GM12878 (cell line): ENCODE measurements around the gene HES2. TPM values are rescaled to one million over a fixed set of nuclear protein-coding genes. Genes with fewer than 3 reads are reported as not detected.
"Not testable (repeated sequence)": the region's sequence is repeated elsewhere in the genome, so short reads cannot be mapped to it uniquely, and the experiment has no call there.

Source experiments
- ATAC-seq: fragments of 200-7000 bp; cut with Tn5 transposase; 3 replicates; pipeline ENCODE4 v1.9.1; 2020; ENCODE audit warnings: mild to moderate bottlenecking, moderate library complexity
- BruUV-seq: library from RNA; stranded (reverse); fragments of 400-500 nt; replicated peaks from 2 replicates; lab custom pipeline; 2021; lab: Mats Ljungman, UMichigan
- CTCF ChIA-PET: fragments of 300-600 bp; sonication (Branson Sonifier 250); formaldehyde crosslinking; extraction: SDS; loops from one replicate; lab custom pipeline; 2021; ENCODE audit warnings: inconsistent platforms; lab: Yijun Ruan, JAX
- POLR2A ChIA-PET: fragments of 350-600 bp; formaldehyde crosslinking; extraction: SDS; loops from one replicate; lab custom pipeline; 2021; ENCODE audit warnings: inconsistent platforms; lab: Charles Lee
- RAD21 ChIA-PET: fragments of 300-600 bp; sonication (Branson Sonifier 250); formaldehyde crosslinking; loops from one replicate; lab custom pipeline; 2023; ENCODE audit warnings: antibody characterized with exemption; ENCODE audit not compliant: unreplicated experiment; lab: Charles Lee
- SMC1A ChIA-PET: fragments of 300-600 bp; sonication (Branson Sonifier 250); formaldehyde crosslinking; loops from one replicate; lab custom pipeline; 2023; ENCODE audit not compliant: unreplicated experiment, uncharacterized antibody; lab: Charles Lee
- DNase-seq: peaks from one replicate; pipeline ENCODE4 v3.0.0-alpha.2; 2011; ENCODE audit warnings: low read depth, low spot score
- FAIRE-seq: peaks from 3 replicates; lab custom pipeline; 2011; peaks lifted over from hg19 to GRCh38; lab: Jason Lieb, UNC
- H2AFZ ChIP-seq: 2 replicates; pipeline ENCODE4 v1.6.0; 2011; ENCODE audit warnings: low read depth, low read length, control low read depth; ENCODE audit not compliant: control insufficient read depth
- H3K27ac ChIP-seq: 2 replicates; pipeline ENCODE4 v1.5.1; 2011; ENCODE audit warnings: control low read depth; ENCODE audit not compliant: control insufficient read depth, insufficient read depth
- H3K27me3 ChIP-seq, 2 experiments: replicated peaks in 1 of 2; 2 replicates each; pipeline versions ENCODE4 v1.6.0 to v1.6.1; 2011; ENCODE audit warnings: low read length in 1 of 2; ENCODE audit not compliant: control insufficient read depth in 2 of 2, insufficient read depth in 2 of 2
- H3K36me3 ChIP-seq, 2 experiments: 2 replicates each; pipeline ENCODE4 v1.5.1; 2011; ENCODE audit warnings: low read length in 1 of 2; ENCODE audit not compliant: control insufficient read depth in 2 of 2, insufficient read depth in 2 of 2
- H3K4me1 ChIP-seq: 2 replicates; pipeline ENCODE4 v1.6.1; 2011; ENCODE audit warnings: mild to moderate bottlenecking, low read length, moderate library complexity, mixed read lengths; ENCODE audit not compliant: control insufficient read depth, insufficient read depth
- H3K4me2 ChIP-seq: 2 replicates; pipeline ENCODE4 v1.6.0; 2011; ENCODE audit warnings: control low read depth; ENCODE audit not compliant: control insufficient read depth, insufficient read depth
- H3K4me3 ChIP-seq: fragments of 200-600 bp; sonication (generic); 2 replicates; pipeline ENCODE4 v1.5.1; 2016
- H3K79me2 ChIP-seq: 2 replicates; pipeline ENCODE4 v1.6.0; 2011; ENCODE audit warnings: low read length; ENCODE audit not compliant: control insufficient read depth, insufficient read depth
- H3K9ac ChIP-seq: 2 replicates; pipeline ENCODE4 v1.8.0; 2011; ENCODE audit warnings: low read length, control low read depth, mixed read lengths; ENCODE audit not compliant: control insufficient read depth, insufficient read depth
- H3K9me3 ChIP-seq: replicated peaks from 3 replicates; pipeline ENCODE4 v1.5.1; 2011; ENCODE audit warnings: mild to moderate bottlenecking, low read length; ENCODE audit not compliant: control insufficient read depth, insufficient read depth
- H4K20me1 ChIP-seq: 2 replicates; pipeline ENCODE4 v1.6.0; 2011; ENCODE audit not compliant: control insufficient read depth, insufficient read depth
- EZH2 ChIP-seq: IDR thresholded peaks from 2 replicates; pipeline ENCODE4 v1.6.1; 2012; ENCODE audit warnings: low read depth, mild to moderate bottlenecking, control low read depth, inconsistent platforms, low read length, borderline replicate concordance; ENCODE audit not compliant: control insufficient read depth
- FOXM1 ChIP-seq: IDR thresholded peaks from 2 replicates; pipeline ENCODE4 v1.6.1; 2012; ENCODE audit warnings: low read depth, mild to moderate bottlenecking, inconsistent platforms, low read length, moderate library complexity
- GABPA ChIP-seq: IDR thresholded peaks from 2 replicates; pipeline ENCODE4 v1.6.1; 2014; ENCODE audit warnings: antibody characterized with exemption, low read depth, mild to moderate bottlenecking, inconsistent platforms
- MYB ChIP-seq: fragments of 150-350 bp; IDR thresholded peaks from 2 replicates; pipeline ENCODE4 v1.6.1; 2014; ENCODE audit warnings: mild to moderate bottlenecking, low read depth, low read length, borderline replicate concordance
- NR2C1 ChIP-seq: fragments of 450-650 bp; IDR thresholded peaks from 2 replicates; pipeline ENCODE4 v1.6.1; 2017; ENCODE audit warnings: antibody characterized with exemption, mild to moderate bottlenecking, moderate library complexity
- RBBP5 ChIP-seq: fragments of 200-600 bp; sonication (generic); conservative IDR thresholded peaks from 2 replicates; pipeline ENCODE4 v1.6.1; 2016
- REST ChIP-seq: IDR thresholded peaks from 2 replicates; pipeline ENCODE4 v1.6.1; 2012; ENCODE audit warnings: mild to moderate bottlenecking, low read depth, low read length
- USF1 ChIP-seq: IDR thresholded peaks from 2 replicates; pipeline ENCODE4 v1.6.1; 2011; ENCODE audit warnings: borderline replicate concordance, low read depth, mild to moderate bottlenecking, moderate library complexity, mixed read lengths, low read length; ENCODE audit not compliant: insufficient read depth; ENCODE audit errors: extremely low read length
- YBX1 ChIP-seq: fragments of 450-650 bp; IDR thresholded peaks from 2 replicates; pipeline ENCODE4 v1.6.1; 2016; ENCODE audit warnings: antibody characterized with exemption
- WGBS: methylation state at CpG from one replicate; pipeline ENCODE4 v1.1.6; 2016; ENCODE audit warnings: low lambda C conversion rate; ENCODE audit not compliant: insufficient replicate concordance, insufficient coverage; ENCODE audit errors: missing lambda C conversion rate; 5-methylcytosine and 5-hydroxymethylcytosine counted together
- in situ Hi-C: fragments of 300-500 bp; cut with MboI; formaldehyde crosslinking; loops from 9 replicates; pipeline ENCODE4 v1.14.3; 2018; ENCODE audit warnings: mixed read lengths
- intact Hi-C: fragments of 100-400 bp; cut with micrococcal nuclease; formaldehyde crosslinking; loops from one replicate; pipeline ENCODE4 v1.14.2; 2022; ENCODE audit not compliant: unreplicated experiment
- polyA plus RNA-seq, 11 experiments: library from polyadenylated mRNA; depleted of rRNA in 4 of 11; unstranded in 6 of 11; stranded (reverse) in 5 of 11; fragments of >200 nt; fragmentation: Nextera tagmentation in 4 of 11; fragmentation: Illumina TruSeq in 1 of 11; extraction: Ambion mirVana in 4 of 11; extraction: Trizol in 1 of 11; gene quantifications; 1 replicate in 1 of 11; 2 replicates in 10 of 11; pipeline versions ENCODE4 v1.2.1 to v1.2.3, GENCODE V29; 2011 to 2016; ENCODE audit warnings: inconsistent platforms in 2 of 11, missing spikeins in 2 of 11, low read depth in 1 of 11
- total RNA-seq, 4 experiments: library from RNA; depleted of rRNA in 3 of 4; stranded (reverse); fragments of >200 nt in 3 of 4; fragmentation: Illumina TruSeq in 1 of 4; extraction: Trizol in 1 of 4; gene quantifications; 2 replicates each; pipeline versions ENCODE4 v1.2.1 to v1.2.3, GENCODE V29; 2013 to 2021

The HES2 gene
- total and polyA plus RNA-seq, 10 of the 15 experiments (the other 5 are each of a cell fraction or from before 2014, with no cell fraction given) = 0.13 to 2.0 (median 0.26) TPM

GRCh38 chr1:6446665-6447015, 26.9 kb upstream of the HES2 start (continued):
- TF ChIP-seq USF1 (no peak), NR2C1 (no peak), RBBP5 (no peak), YBX1 (no peak), FOXM1 (no peak), EZH2 (no peak), GABPA (no peak), MYB (no peak), REST (no peak)

- H3K9ac ChIP-seq, H3K4me3 ChIP-seq, H3K27me3 ChIP-seq, H3K4me1 ChIP-seq, in situ Hi-C loops, intact Hi-C loops, H3K9me3 ChIP-seq, ATAC-seq, H3K79me2 ChIP-seq, BruUV-seq, H4K20me1 ChIP-seq, H2AFZ ChIP-seq, H3K36me3 ChIP-seq, H3K27ac ChIP-seq, H3K4me2 ChIP-seq, RAD21 ChIA-PET, FAIRE-seq, POLR2A ChIA-PET, DNase-seq: not testable (repeated sequence)
- ChIA-PET SMC1A (interaction anchor here (1.6 kb wide), 1 partner anchor 20 kb away, joined by 3 read pairs; the partner anchor contains the start of gene TNFRSF25), CTCF (interaction anchor here (0.6 to 1.1 kb wide), 2 partner anchors 23 to 32 kb away, joined by 3 read pairs; no protein-coding TSS in a partner anchor)
- WGBS = 6% methylated on average over 2 of the region's 4 CpGs
These were observed 26.2 kb upstream of the HES2 start for GRCh38 chr1:6445929-6446328.
